ENCODE data around the gene CAPG. TPM values are rescaled to one million over a fixed set of nuclear protein-coding genes. Genes with fewer than 3 reads are reported as not detected.

Gene CAPG
- total RNA-seq, 4 donors from 2014 or later = 18.3 to 92.1 (median 45.2) TPM

DNA sequence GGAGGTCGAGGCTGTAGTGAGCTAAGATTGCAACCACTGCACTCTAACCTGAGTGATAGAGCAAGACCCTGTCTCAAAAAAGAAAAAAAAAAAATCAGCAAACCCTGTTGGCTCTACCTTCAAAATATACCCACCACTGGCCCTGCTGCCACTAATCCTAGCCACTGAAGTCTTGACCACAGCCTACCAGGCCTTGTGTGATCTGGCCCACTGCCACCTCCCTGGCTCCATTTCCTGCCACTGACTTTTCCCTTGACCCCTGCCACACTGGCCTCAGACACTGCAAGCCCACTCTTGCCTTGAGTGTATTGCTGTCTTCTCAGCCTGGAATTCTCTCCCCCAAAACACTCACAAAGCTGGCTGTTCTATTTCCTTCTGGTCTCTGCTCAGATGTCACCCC, 42.1 kb upstream of the CAPG start:
- intact Hi-C loops (cut with DNase I; ENCODE audit: low total_unique reads) = no loop called here
- DNase-seq = no peak
- no peaks in the 10 kb centered on the region for H3K27me3 ChIP-seq
- H3K9me3 ChIP-seq = no peaks in the 10 kb centered on the region
- no peak overlapping the region for H3K4me3 ChIP-seq
- 67 to 80% methylated on average over 1 of the region's 1 CpG for WGBS, 2 donors (ENCODE audit: low coverage in 1 of 2)
- H3K4me1 ChIP-seq = no peaks in the 10 kb centered on the region
- TF ChIP-seq EP300 (IDR thresholded peaks at IDR 0.05; ENCODE audit: low read depth) = no peak
- no peak for TF ChIP-seq POLR2A (IDR thresholded peaks at IDR 0.05)
- TF ChIP-seq, protein P1, sequence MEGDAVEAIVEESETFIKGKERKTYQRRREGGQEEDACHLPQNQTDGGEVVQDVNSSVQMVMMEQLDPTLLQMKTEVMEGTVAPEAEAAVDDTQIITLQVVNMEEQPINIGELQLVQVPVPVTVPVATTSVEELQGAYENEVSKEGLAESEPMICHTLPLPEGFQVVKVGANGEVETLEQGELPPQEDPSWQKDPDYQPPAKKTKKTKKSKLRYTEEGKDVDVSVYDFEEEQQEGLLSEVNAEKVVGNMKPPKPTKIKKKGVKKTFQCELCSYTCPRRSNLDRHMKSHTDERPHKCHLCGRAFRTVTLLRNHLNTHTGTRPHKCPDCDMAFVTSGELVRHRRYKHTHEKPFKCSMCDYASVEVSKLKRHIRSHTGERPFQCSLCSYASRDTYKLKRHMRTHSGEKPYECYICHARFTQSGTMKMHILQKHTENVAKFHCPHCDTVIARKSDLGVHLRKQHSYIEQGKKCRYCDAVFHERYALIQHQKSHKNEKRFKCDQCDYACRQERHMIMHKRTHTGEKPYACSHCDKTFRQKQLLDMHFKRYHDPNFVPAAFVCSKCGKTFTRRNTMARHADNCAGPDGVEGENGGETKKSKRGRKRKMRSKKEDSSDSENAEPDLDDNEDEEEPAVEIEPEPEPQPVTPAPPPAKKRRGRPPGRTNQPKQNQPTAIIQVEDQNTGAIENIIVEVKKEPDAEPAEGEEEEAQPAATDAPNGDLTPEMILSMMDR (IDR thresholded peaks at IDR 0.05) = no peak
- in situ Hi-C loops (cut with MboI; ENCODE audit: low pct_ligation_motif_present in 1 of 4, low pct_unique_long_range_greater_than_20kb in 1 of 4, low sequenced_read_pairs in 3 of 4) = no loop called here
- no peak overlapping the region for H3K27ac ChIP-seq
- no peaks in the 10 kb centered on the region for H3K36me3 ChIP-seq

GRCh38 chr2:85449214-85449588, 39.0 kb upstream of the CAPG start:
- Histone ChIP-seq H3K4me1 (peaks cover 0 to 13% (median 6%) of the 10 kb centered on the region in 4 donors), H3K36me3 (no peaks in the 10 kb centered on the region), H3K9me3 (no peaks in the 10 kb centered on the region), H3K27me3 (no peaks in the 10 kb centered on the region), H3K27ac (no peak overlapping the region), H3K4me3 (no peak overlapping the region)
- DNase-seq = no peak
- WGBS, 2 donors (ENCODE audit: low coverage in 1 of 2) = 79 to 85% methylated on average over 2 to 7 of the region's 7 CpGs
- TF ChIP-seq, protein P1 (IDR thresholded peaks at IDR 0.05) = no peak
- in situ Hi-C loops (cut with MboI; ENCODE audit: low pct_ligation_motif_present in 1 of 4, low pct_unique_long_range_greater_than_20kb in 1 of 4, low sequenced_read_pairs in 3 of 4) (no loop called here), intact Hi-C loops (cut with DNase I; ENCODE audit: low total_unique reads) (no loop called here)

- H3K27me3 ChIP-seq = no peaks in the 10 kb centered on the region
- TF ChIP-seq, protein P1 (IDR thresholded peaks at IDR 0.05) = no peak
- TF ChIP-seq POLR2A (IDR thresholded peaks at IDR 0.05) (no peak), POLR2AphosphoS5 (IDR thresholded peaks at IDR 0.05) (no peak)
- WGBS, 2 donors (ENCODE audit: low coverage in 1 of 2) = 94 to 100% methylated on average over 4 to 8 of the region's 8 CpGs
- no peaks in the 10 kb centered on the region for H3K36me3 ChIP-seq
- DNase-seq = no peak
- H3K4me1 ChIP-seq = peaks cover 0 to 13% (median 6%) of the 10 kb centered on the region in 4 donors
- intact Hi-C loops (cut with DNase I; ENCODE audit: low total_unique reads) = no loop called here
- in situ Hi-C loops (cut with MboI; ENCODE audit: low pct_ligation_motif_present in 1 of 4, low pct_unique_long_range_greater_than_20kb in 1 of 4, low sequenced_read_pairs in 3 of 4) = no loop called here
- H3K9me3 ChIP-seq = no peaks in the 10 kb centered on the region
- no peak overlapping the region for H3K27ac ChIP-seq
- H3K4me3 ChIP-seq = no peak overlapping the region
These were observed 38.5 kb upstream of the CAPG start for GRCh38 chr2:85448461-85449213.

GRCh38 chr2:85447222-85447585, 37.0 kb upstream of the CAPG start:
- TF ChIP-seq, protein P1 (IDR thresholded peaks at IDR 0.05) = no peak
- TF ChIP-seq POLR2AphosphoS5 (IDR thresholded peaks at IDR 0.05) (no peak), EP300 (IDR thresholded peaks at IDR 0.05; ENCODE audit: low read depth) (no peak), POLR2A (IDR thresholded peaks at IDR 0.05) (no peak)
- 97% methylated on average over 6 of the region's 8 CpGs; no CpG with 5 or more reads in 1 of the 2 donors for WGBS, 2 donors (ENCODE audit: low coverage in 1 of 2)
- Histone ChIP-seq H3K36me3 (no peaks in the 10 kb centered on the region), H3K27me3 (no peaks in the 10 kb centered on the region), H3K27ac (no peak overlapping the region), H3K4me3 (no peak overlapping the region), H3K9me3 (no peaks in the 10 kb centered on the region), H3K4me1 (peaks cover 0 to 13% (median 6%) of the 10 kb centered on the region in 4 donors)
- intact Hi-C loops (cut with DNase I; ENCODE audit: low total_unique reads) = no loop called here
- no peak for DNase-seq
- in situ Hi-C loops (cut with MboI; ENCODE audit: low pct_ligation_motif_present in 1 of 4, low pct_unique_long_range_greater_than_20kb in 1 of 4, low sequenced_read_pairs in 3 of 4) = no loop called here

All from transverse colon (tissue), 4 donors.